ENCODE results near the gene MCAT.
"Not testable (repeated sequence)": the region's sequence is repeated elsewhere in the genome, so short reads cannot be mapped to it uniquely, and the experiment has no call there.

The MCAT gene

GRCh38 chr22:43118024-43118849 is 25.0 kb downstream of the MCAT start:
- no peak for DNase-seq

GRCh38 chr22:43116932-43117331 is 26.3 kb downstream of the MCAT start:
- no peak for DNase-seq

- DNase-seq = no peak
These were observed 28.2 kb downstream of the MCAT start for GRCh38 chr22:43114958-43115357.

GRCh38 chr22:43113526-43114251 is 29.5 kb downstream of the MCAT start:
- no peak for DNase-seq

GRCh38 chr22:43110927-43111623 is 32.1 kb downstream of the MCAT start:
- no peak for DNase-seq

- no peak for DNase-seq
These were observed 32.7 kb downstream of the MCAT start, which contains the start of gene BIK for GRCh38 chr22:43110444-43110926. BIK (plus strand) TSS chr22:43110750; CDS start chr22:43124023, 13,273 bp downstream.

GRCh38 chr22:43109921-43110443 is 33.2 kb downstream of the MCAT start:
- DNase-seq = no peak

- DNase-seq = no peak
These were observed 33.7 kb downstream of the MCAT start for GRCh38 chr22:43109511-43109910.

GRCh38 chr22:43106302-43106701 is 36.9 kb downstream of the MCAT start:
- DNase-seq = no peak

- not testable (repeated sequence) for DNase-seq
These were observed 38.2 kb downstream of the MCAT start for GRCh38 chr22:43104950-43105349.

GRCh38 chr22:43104056-43104625 is 39.1 kb downstream of the MCAT start:
- DNase-seq = not testable (repeated sequence)

- no peak for DNase-seq
These were observed 41.9 kb downstream of the MCAT start for GRCh38 chr22:43101306-43101705.

- DNase-seq = no peak
These were observed 43.0 kb downstream of the MCAT start for GRCh38 chr22:43100225-43100624.

GRCh38 chr22:43099095-43099494 is 44.1 kb downstream of the MCAT start:
- no peak for DNase-seq

- no peak for DNase-seq
These were observed 44.8 kb downstream of the MCAT start for GRCh38 chr22:43098356-43098755.

- no peak for DNase-seq
These were observed 46.8 kb downstream of the MCAT start for GRCh38 chr22:43096420-43096819.

GRCh38 chr22:43094551-43094950 is 48.6 kb downstream of the MCAT start:
- DNase-seq = no peak

- no peak for DNase-seq
These were observed 49.1 kb downstream of the MCAT start for GRCh38 chr22:43094085-43094484.

- no peak for DNase-seq
These were observed 51.1 kb downstream of the MCAT start for GRCh38 chr22:43092085-43092484.

GRCh38 chr22:43090130-43090789 is 52.9 kb downstream of the MCAT start:
- DNase-seq = peak; percentile 28

- DNase-seq = peak; percentile 36
These were observed 54.0 kb downstream of the MCAT start, which contains the start of gene TTLL1 for GRCh38 chr22:43088984-43089717. TTLL1 (minus strand) TSS chr22:43089391; CDS start chr22:43075586, 13,805 bp downstream.
